AG09309 (cell line): Measurements from ENCODE around the gene TLL1.

ENCODE experiments used
- DNase-seq: peaks from one replicate; pipeline ENCODE4 v3.0.0-alpha.2; 2010; ENCODE audit warnings: low read depth
- H3K4me3 ChIP-seq: 2 replicates; pipeline ENCODE4 v1.5.1; 2011; ENCODE audit warnings: mild to moderate bottlenecking, low read depth, low read length, moderate library complexity; ENCODE audit not compliant: control insufficient read depth
- CTCF ChIP-seq: IDR thresholded peaks from 2 replicates; pipeline ENCODE4 v1.5.1; 2011; ENCODE audit warnings: mild to moderate bottlenecking, low read depth, low read length, inconsistent platforms; ENCODE audit not compliant: insufficient read depth, control insufficient read depth; ENCODE audit errors: missing control alignments

TLL1 gene

GRCh38 chr4:166017804-166018203 is 144.8 kb downstream of the TLL1 start:
- no peak overlapping the region for H3K4me3 ChIP-seq
- DNase-seq = no peak
- TF ChIP-seq CTCF = no peak

GRCh38 chr4:166019441-166020220 is 146.6 kb downstream of the TLL1 start:
- no peak for TF ChIP-seq CTCF
- H3K4me3 ChIP-seq = no peak overlapping the region
- DNase-seq = no peak

- H3K4me3 ChIP-seq = no peak overlapping the region
- no peak for TF ChIP-seq CTCF
- no peak for DNase-seq
Measured at GRCh38 chr4:166021617-166022016, 148.6 kb downstream of the TLL1 start.

GRCh38 chr4:166034965-166035364 is 161.9 kb downstream of the TLL1 start:
- H3K4me3 ChIP-seq = no peak overlapping the region
- DNase-seq = no peak

GRCh38 chr4:166039822-166040221 is 166.8 kb downstream of the TLL1 start:
- H3K4me3 ChIP-seq = no peak overlapping the region
- DNase-seq = no peak
- TF ChIP-seq CTCF = no peak

More at GRCh38 chr4:166034965-166035364, 161.9 kb downstream of the TLL1 start:
- TF ChIP-seq CTCF = no peak

GRCh38 chr4:166042510-166043055 is 169.5 kb downstream of the TLL1 start:
- no peak overlapping the region for H3K4me3 ChIP-seq
- DNase-seq = no peak
- no peak for TF ChIP-seq CTCF

- no peak for TF ChIP-seq CTCF
- no peak for DNase-seq
Measured at GRCh38 chr4:166043801-166044200, 170.8 kb downstream of the TLL1 start.

More at GRCh38 chr4:166043801-166044200, 170.8 kb downstream of the TLL1 start:
- H3K4me3 ChIP-seq = no peak overlapping the region
